Limb (tissue), 2 donors: ENCODE results near the gene PLCB1.

ENCODE experiments used
- DNase-seq, 2 donors: peaks; one replicate each; pipeline ENCODE4 v3.0.0-alpha.2; 2016; ENCODE audit errors: extremely low spot score in 2 of 2

Gene PLCB1

GRCh38 chr20:8212286-8212685, 80.2 kb downstream of the PLCB1 start:
- DNase-seq, result no peak

- DNase-seq, result no peak
Measured at GRCh38 chr20:8213270-8213669, 81.2 kb downstream of the PLCB1 start.

- no peak for DNase-seq
Measured at GRCh38 chr20:8213831-8214587, 81.9 kb downstream of the PLCB1 start.

- DNase-seq, result peak in 1 of 2 donors; percentile 24
Measured at GRCh38 chr20:8215361-8215781, 83.3 kb downstream of the PLCB1 start.

- no peak for DNase-seq
Measured at GRCh38 chr20:8216375-8217200, 84.5 kb downstream of the PLCB1 start.

- no peak for DNase-seq
Measured at GRCh38 chr20:8218861-8219260, 86.8 kb downstream of the PLCB1 start.

- DNase-seq, result no peak
Measured at GRCh38 chr20:8219403-8219802, 87.3 kb downstream of the PLCB1 start.

- DNase-seq, result no peak
Measured at GRCh38 chr20:8220716-8221115, 88.7 kb downstream of the PLCB1 start.

- no peak for DNase-seq
Measured at GRCh38 chr20:8221887-8222419, 89.9 kb downstream of the PLCB1 start.

- DNase-seq, result no peak
Measured at GRCh38 chr20:8223091-8223870, 91.2 kb downstream of the PLCB1 start.

GRCh38 chr20:8225658-8226057, 93.6 kb downstream of the PLCB1 start:
- no peak for DNase-seq

GRCh38 chr20:8226106-8226505, 94.0 kb downstream of the PLCB1 start:
- no peak for DNase-seq

GRCh38 chr20:8227293-8227692, 95.2 kb downstream of the PLCB1 start:
- no peak for DNase-seq

GRCh38 chr20:8228315-8228714, 96.2 kb downstream of the PLCB1 start:
- no peak for DNase-seq

GRCh38 chr20:8229090-8229489, 97.0 kb downstream of the PLCB1 start:
- DNase-seq, result no peak

- no peak for DNase-seq
Measured at GRCh38 chr20:8231038-8231437, 99.0 kb downstream of the PLCB1 start.

GRCh38 chr20:8232332-8232731, 100.3 kb downstream of the PLCB1 start:
- DNase-seq, result no peak

- no peak for DNase-seq
Measured at GRCh38 chr20:8234580-8234979, 102.5 kb downstream of the PLCB1 start.

- no peak for DNase-seq
Measured at GRCh38 chr20:8242066-8242465, 110.0 kb downstream of the PLCB1 start.

GRCh38 chr20:8242827-8243724, 111.0 kb downstream of the PLCB1 start:
- DNase-seq, result peak in 1 of 2 donors; percentile 64

GRCh38 chr20:8244637-8245036, 112.6 kb downstream of the PLCB1 start:
- peak in 1 of 2 donors; percentile 61 for DNase-seq
